Measurements from ENCODE around the gene PNP. TPM values are rescaled to one million over a fixed set of nuclear protein-coding genes. Genes with fewer than 3 reads are reported as not detected.

Gene PNP
- total RNA-seq, 1 donor from 2014 or later = 17.0 TPM

DNA sequence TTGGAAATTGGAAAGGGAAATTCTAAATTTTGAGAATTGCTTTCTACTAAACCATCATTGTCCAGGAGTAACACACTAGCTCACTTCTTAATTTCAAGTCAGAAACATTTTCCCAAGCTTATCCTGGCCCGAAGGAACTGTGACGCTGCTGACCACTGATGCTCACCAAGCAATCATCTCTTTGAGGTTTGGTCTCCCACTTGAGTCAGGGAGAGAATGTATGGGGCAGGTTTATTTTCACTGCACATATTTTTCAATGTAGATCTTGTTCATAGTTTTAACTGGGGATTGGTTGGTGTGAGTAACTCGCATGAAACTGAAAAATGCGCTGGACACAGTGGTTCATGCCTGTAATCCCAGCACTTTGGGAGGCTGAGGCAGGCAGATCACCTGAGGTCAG is 23.3 kb downstream of the PNP start:
- H3K9me3 Mint-ChIP-seq (ENCODE audit: unreplicated experiment) = no peaks in the 10 kb centered on the region
- H3K27me3 Mint-ChIP-seq (ENCODE audit: unreplicated experiment) = peaks cover 42% of the 10 kb centered on the region
- no peaks in the 10 kb centered on the region for H3K36me3 Mint-ChIP-seq (ENCODE audit: unreplicated experiment)
- TF ChIP-seq, protein P1, sequence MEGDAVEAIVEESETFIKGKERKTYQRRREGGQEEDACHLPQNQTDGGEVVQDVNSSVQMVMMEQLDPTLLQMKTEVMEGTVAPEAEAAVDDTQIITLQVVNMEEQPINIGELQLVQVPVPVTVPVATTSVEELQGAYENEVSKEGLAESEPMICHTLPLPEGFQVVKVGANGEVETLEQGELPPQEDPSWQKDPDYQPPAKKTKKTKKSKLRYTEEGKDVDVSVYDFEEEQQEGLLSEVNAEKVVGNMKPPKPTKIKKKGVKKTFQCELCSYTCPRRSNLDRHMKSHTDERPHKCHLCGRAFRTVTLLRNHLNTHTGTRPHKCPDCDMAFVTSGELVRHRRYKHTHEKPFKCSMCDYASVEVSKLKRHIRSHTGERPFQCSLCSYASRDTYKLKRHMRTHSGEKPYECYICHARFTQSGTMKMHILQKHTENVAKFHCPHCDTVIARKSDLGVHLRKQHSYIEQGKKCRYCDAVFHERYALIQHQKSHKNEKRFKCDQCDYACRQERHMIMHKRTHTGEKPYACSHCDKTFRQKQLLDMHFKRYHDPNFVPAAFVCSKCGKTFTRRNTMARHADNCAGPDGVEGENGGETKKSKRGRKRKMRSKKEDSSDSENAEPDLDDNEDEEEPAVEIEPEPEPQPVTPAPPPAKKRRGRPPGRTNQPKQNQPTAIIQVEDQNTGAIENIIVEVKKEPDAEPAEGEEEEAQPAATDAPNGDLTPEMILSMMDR (IDR thresholded peaks at IDR 0.05) = no peak
- H3K4me3 Mint-ChIP-seq (ENCODE audit: unreplicated experiment) = no peak overlapping the region
- H3K4me1 Mint-ChIP-seq (ENCODE audit: unreplicated experiment) = peaks cover 4% of the 10 kb centered on the region
- DNase-seq (ENCODE audit: extremely low spot score, unreplicated experiment) = no peak
- no peak overlapping the region for H3K27ac Mint-ChIP-seq (ENCODE audit: unreplicated experiment)

DNA sequence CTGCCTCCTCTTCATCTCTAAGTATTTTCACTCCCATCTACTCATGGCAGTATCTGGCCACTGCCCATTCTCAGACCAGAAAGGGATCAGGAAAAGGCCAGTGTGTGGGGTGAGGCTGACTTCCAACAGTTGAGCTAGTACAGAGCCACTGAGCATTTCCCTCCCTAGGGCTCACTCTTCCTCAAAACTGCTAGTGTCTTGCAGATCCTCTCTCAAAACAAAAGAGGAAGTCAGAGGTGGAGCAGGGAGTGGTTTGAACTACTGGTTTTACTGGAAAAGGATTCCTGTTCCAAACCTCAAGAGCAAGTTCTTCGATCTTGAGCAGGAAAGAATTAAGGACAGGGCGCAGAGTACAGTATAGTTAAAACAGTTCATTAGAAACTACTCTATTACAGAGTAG is 24.4 kb downstream of the PNP start:
- Mint-ChIP-seq H3K4me3 (ENCODE audit: unreplicated experiment) (no peak overlapping the region), H3K4me1 (ENCODE audit: unreplicated experiment) (peaks cover 4% of the 10 kb centered on the region), H3K9me3 (ENCODE audit: unreplicated experiment) (no peaks in the 10 kb centered on the region), H3K27me3 (ENCODE audit: unreplicated experiment) (peaks cover 37% of the 10 kb centered on the region), H3K27ac (ENCODE audit: unreplicated experiment) (no peak overlapping the region), H3K36me3 (ENCODE audit: unreplicated experiment) (no peaks in the 10 kb centered on the region)
- DNase-seq (ENCODE audit: extremely low spot score, unreplicated experiment) = no peak
- TF ChIP-seq, protein P1 (IDR thresholded peaks at IDR 0.05) = no peak

DNA sequence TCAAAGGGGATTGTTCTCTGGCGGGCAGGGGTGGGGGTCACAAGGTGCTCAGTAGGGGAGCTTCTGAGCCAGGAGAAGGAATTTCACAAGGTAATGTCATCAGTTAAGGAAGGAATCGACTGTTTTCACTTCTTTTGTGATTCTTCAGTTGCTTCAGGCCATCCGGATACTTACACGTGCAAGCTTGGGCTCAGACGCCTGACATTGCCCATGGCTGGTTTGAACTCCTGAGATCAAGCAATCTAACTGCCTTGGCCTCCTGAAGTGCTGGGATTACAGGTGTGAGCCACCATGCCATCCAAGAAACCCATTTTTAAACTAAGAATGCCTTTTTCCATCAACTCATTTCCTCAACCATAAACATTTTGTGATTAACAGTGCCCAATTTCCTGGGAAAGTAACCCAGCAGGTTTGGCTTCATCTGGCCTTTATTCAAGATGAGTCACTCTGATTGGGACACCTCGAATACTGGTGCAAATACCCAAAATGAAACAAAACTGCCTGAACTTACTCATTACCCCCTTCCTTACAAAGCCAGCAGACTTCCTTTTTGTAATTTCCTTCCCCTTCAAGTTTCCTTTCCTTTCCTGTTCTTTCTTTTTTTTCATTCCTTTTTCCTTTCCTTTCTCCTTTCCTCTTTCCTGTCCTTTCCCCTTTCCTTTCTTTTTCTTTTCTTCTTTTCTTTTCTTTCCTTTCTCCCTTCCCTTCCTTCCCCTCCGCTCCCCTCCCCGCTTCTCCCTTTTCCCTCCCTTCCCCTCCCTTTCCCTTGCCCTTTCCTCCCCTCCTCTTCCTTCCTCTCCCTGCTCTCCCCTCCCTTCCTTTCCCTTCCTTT is 25.9 kb downstream of the PNP start:
- TF ChIP-seq, protein P1 (IDR thresholded peaks at IDR 0.05) = no peak
- H3K27me3 Mint-ChIP-seq (ENCODE audit: unreplicated experiment) = peaks cover 37% of the 10 kb centered on the region
- DNase-seq (ENCODE audit: extremely low spot score, unreplicated experiment) = no peak
- no peaks in the 10 kb centered on the region for H3K36me3 Mint-ChIP-seq (ENCODE audit: unreplicated experiment)
- no peaks in the 10 kb centered on the region for H3K9me3 Mint-ChIP-seq (ENCODE audit: unreplicated experiment)
- H3K4me3 Mint-ChIP-seq (ENCODE audit: unreplicated experiment) = no peak overlapping the region
- peaks cover 4% of the 10 kb centered on the region for H3K4me1 Mint-ChIP-seq (ENCODE audit: unreplicated experiment)
- H3K27ac Mint-ChIP-seq (ENCODE audit: unreplicated experiment) = no peak overlapping the region

DNA sequence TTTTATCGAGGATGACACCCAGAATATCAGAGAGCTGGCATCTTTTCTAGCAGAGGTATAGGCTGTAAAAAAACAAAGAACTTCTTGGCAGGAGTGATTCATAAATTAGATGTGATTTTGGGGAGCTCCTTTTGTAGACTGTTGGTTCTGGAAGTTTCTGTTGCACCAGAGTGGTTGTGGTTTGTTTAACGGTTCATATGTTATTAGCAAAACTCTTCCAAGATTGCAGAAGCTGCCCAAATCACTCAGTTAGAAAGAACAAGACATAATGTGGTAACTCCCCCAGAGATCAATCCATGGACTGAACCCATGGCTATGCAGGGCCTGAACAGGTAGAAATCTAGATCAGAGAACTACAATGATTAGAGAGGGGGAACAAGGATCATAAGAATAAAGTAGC is 29.4 kb downstream of the PNP start:
- Mint-ChIP-seq H3K36me3 (ENCODE audit: unreplicated experiment) (no peaks in the 10 kb centered on the region), H3K27ac (ENCODE audit: unreplicated experiment) (no peak overlapping the region), H3K9me3 (ENCODE audit: unreplicated experiment) (no peaks in the 10 kb centered on the region), H3K4me1 (ENCODE audit: unreplicated experiment) (peaks cover 4% of the 10 kb centered on the region), H3K4me3 (ENCODE audit: unreplicated experiment) (no peak overlapping the region), H3K27me3 (ENCODE audit: unreplicated experiment) (peaks cover 26% of the 10 kb centered on the region)
- TF ChIP-seq, protein P1 (IDR thresholded peaks at IDR 0.05) = no peak
- no peak for DNase-seq (ENCODE audit: extremely low spot score, unreplicated experiment)

DNA sequence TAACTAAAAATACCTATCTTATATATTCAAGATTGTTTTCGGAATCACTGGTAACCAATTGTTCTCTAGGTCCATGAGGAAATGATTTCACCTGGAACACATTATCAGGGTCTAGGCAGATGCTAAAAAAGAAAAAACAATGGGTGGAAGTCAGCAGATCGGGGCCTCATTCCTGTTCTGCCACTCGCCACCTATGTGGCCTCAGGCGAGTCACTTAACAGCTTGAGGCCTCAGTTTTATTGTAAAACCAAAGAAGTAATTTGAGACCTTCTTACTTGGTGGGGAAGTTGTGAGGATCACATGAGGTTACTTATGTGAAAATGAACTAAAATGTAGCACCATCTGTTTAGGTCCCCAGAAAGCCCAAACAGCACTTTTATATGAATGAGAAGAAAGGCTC is 29.9 kb downstream of the PNP start:
- Mint-ChIP-seq H3K4me1 (ENCODE audit: unreplicated experiment) (peaks cover 4% of the 10 kb centered on the region), H3K36me3 (ENCODE audit: unreplicated experiment) (no peaks in the 10 kb centered on the region), H3K4me3 (ENCODE audit: unreplicated experiment) (no peak overlapping the region), H3K9me3 (ENCODE audit: unreplicated experiment) (no peaks in the 10 kb centered on the region), H3K27ac (ENCODE audit: unreplicated experiment) (no peak overlapping the region), H3K27me3 (ENCODE audit: unreplicated experiment) (peaks cover 30% of the 10 kb centered on the region)
- TF ChIP-seq, protein P1 (IDR thresholded peaks at IDR 0.05) = no peak
- DNase-seq (ENCODE audit: extremely low spot score, unreplicated experiment) = no peak

Measured in osteocyte (in vitro differentiated cells).